Left cardiac atrium (tissue), 4 donors: ENCODE data around the gene MAMDC4. TPM values are rescaled to one million over a fixed set of nuclear protein-coding genes. Genes with fewer than 3 reads are reported as not detected.
"Not testable (repeated sequence)": the region's sequence is repeated elsewhere in the genome, so short reads cannot be mapped to it uniquely, and the experiment has no call there.

Experiments used
- ATAC-seq, 2 donors: fragments of 200-7000 bp; cut with Tn5 transposase; one replicate each; pipeline ENCODE4 v1.9.1; 2020; ENCODE audit warnings: mild to moderate bottlenecking in 2 of 2, moderate library complexity in 2 of 2
- DNase-seq: peaks from one replicate; pipeline ENCODE4 v3.0.0-alpha.2; 2020
- intact Hi-C, 2 donors: fragments of 100-400 bp; cut with DNase I; formaldehyde crosslinking; loops; one replicate each; pipeline versions ENCODE4 v1.14.1 to v1.15.1; 2022 to 2023
- total RNA-seq, 2 donors: library from RNA; stranded (reverse); fragmentation: NEBNext Ultra II Directional; extraction: Animal tissue kit (Norgen Biotek cat#: 25700); gene quantifications; one replicate each; pipeline ENCODE4 v1.2.1, GENCODE V29; 2021
- donor health status: DM: no; HTN: yes; CAD: no.
- donor health status: DM: no; HTN: yes; CAD: no; lungs with severe emphysema.
- donor health status: DM: yes; HTN: yes; CAD: no.
- donor health status: Dilated cardiomyopathy.

Gene MAMDC4
- total RNA-seq, 2 donors from 2014 or later: 3.7 to 8.4 TPM

DNA sequence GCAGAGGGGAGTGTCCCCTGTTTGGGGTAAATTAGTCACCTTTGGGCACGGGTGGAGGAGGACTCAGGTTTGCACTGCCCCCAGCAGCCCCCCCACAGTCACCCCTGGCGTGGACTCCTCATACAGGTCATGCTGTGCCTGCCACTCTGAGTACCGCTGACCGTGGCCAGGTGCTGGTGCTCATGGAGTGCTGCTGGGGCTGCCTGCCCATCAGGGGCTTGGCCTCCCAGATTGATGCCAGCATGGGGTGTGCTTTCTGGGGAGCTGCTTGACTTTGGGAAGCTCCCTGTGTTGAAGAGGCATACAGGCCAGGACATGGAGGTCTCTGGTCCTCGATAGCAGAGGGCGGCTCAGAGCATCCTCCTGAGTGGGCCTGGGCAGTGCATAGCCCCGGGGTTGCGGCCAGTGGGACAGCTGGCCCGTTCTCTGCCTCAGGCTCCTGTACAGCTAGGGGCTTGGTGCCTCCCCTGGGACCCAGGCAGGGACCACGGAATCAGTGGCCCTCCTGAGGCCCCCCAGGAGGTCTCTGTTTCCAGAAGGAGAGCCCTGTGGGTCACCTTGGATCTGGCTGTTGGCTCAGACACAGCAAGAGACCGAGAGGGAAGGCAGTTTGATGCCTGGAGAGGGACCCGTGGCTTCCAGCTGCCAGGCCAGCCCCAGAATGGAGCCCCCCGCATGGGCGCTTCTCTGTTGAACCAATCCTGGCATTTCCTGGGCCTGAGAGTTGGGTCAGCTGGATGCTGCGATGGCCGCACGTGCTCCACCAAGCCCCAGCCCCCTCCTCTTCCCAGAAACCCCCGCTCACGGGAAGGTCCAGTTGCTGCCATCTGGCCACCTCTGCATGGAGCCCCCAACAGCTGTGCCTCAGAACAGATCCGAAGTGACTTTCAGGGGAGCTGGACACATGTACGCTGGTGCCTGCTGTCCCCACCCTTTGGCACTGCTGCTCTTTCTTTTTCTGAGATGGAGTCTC is 15.9 kb upstream of the MAMDC4 start:
- ATAC-seq: no peak
- intact Hi-C loops: no loop called here
- peak; percentile 17 for DNase-seq

DNA sequence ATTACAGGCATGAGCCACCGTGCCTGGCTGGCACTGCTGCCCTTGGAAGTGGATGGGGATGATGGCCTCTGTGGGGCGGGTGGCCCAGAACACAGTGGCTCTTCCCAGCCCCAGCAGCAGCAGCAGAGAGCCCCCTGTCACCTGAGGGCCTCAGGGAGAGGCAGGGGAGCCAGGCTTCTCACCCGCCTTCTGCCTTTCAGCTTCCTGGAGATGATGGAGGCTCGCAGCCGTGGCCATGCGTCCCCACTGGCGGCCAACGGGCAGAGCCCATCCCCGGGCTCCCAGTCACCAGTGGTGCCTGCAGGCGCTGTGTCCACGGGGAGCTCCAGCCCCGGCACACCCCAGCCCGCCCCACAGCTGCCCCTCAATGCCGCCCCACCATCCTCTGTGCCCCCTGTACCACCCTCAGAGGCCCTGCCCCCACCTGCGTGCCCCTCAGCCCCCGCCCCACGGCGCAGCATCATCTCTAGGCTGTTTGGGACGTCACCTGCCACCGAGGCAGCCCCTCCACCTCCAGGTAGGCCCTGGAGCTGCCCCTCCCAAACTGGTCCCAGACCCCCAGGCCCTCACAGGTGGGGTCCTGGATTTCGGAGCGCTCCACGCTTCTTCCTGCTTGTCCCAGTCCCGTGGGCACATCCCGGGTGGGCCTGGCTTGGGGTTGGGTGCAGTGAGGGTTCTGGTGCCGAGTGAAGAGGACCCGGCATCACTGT is 14.8 kb upstream of the MAMDC4 start:
- intact Hi-C loops: no loop called here
- DNase-seq (no peak), ATAC-seq (no peak)

DNA sequence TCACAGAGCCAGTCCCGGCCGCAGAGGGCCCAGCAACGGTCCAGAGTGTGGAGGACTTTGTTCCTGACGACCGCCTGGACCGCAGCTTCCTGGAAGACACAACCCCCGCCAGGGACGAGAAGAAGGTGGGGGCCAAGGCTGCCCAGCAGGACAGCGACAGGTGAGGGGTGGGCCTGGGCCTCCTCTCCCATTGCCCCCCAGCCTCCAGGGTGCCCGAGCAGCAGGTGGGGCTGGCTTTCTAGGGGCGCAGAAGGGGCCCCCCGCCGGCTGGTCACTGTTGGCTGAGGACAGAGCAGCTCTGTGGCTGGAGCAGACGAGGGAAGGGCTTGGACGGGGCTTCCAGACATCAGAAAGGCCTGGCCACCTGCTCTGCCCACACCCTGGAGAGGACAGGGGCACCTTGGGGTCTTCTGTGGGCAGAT is 14.3 kb upstream of the MAMDC4 start:
- DNase-seq, ATAC-seq, intact Hi-C loops: not testable (repeated sequence)

DNA sequence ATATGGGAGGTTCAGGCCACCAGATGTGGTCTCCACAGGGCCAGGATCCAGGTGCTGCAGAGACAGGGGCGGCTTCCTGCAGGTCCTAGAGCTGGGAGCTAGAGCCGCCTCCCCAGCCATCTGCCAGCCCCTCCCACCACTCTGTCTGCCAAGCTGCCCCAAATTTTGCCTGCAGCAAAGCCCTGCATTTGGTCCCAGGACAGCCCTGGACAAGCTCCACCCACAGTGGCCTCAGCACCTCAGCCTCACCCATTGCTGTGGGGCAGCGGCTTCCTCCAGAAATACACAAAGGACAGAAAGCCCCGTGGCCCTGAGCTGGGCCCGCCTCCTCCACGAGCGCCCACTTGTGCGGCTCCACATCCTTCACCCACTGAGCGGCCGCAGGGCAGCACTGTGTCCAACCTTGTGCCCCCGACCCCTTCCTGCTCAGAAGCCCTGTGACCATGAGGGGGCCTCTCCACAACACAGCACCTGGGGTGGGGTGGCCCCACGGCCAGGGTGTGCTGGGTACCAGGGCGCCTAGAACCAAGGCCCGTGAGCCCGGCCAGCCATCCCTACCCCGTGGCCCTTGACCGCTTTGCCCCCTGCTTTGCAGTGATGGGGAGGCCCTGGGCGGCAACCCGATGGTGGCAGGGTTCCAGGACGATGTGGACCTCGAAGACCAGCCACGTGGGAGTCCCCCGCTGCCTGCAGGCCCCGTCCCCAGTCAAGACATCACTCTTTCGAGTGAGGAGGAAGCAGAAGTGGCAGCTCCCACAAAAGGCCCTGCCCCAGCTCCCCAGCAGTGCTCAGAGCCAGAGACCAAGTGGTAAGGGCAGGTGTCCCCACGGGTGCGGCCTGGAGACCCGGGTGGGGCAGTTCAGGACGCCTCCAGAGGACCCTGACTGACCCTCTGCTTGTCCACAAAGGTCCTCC is 13.6 kb upstream of the MAMDC4 start:
- ATAC-seq (no peak), DNase-seq (no peak)
- intact Hi-C loops: no loop called here

DNA sequence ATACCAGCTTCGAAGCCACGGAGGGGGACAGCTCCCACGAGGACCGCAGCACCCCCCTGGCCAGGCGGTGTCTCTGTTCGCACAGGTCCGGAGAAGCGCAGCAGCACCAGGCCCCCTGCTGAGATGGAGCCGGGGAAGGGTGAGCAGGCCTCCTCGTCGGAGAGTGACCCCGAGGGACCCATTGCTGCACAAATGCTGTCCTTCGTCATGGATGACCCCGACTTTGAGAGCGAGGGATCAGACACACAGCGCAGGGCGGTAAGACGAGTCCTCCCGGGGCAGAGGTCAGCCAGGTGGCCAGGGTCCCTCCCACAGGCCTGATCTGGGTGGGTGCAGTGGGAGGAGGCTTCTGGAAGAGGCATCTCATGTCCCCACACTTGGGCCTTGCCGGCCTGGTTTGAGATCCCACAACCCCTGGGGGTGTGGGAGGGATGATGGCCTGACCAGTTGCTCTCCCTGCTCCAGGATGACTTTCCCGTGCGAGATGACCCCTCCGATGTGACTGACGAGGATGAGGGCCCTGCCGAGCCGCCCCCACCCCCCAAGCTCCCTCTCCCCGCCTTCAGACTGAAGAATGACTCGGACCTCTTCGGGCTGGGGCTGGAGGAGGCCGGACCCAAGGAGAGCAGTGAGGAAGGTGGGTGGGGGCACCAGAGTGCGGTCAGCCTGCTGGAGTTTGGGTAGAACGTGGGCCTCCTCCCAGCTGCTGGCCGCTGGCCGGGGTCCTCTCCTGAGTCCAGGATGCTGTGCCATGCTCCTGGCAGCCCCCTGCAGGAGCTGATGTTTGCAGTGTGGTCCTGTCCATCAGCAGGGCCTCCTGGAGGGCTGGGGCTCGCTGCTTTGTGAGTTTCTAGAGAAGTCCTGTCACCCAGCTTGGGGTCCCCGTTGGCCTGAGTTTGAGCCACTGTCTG is 12.7 kb upstream of the MAMDC4 start:
- ATAC-seq (no peak), DNase-seq (no peak)

DNA sequence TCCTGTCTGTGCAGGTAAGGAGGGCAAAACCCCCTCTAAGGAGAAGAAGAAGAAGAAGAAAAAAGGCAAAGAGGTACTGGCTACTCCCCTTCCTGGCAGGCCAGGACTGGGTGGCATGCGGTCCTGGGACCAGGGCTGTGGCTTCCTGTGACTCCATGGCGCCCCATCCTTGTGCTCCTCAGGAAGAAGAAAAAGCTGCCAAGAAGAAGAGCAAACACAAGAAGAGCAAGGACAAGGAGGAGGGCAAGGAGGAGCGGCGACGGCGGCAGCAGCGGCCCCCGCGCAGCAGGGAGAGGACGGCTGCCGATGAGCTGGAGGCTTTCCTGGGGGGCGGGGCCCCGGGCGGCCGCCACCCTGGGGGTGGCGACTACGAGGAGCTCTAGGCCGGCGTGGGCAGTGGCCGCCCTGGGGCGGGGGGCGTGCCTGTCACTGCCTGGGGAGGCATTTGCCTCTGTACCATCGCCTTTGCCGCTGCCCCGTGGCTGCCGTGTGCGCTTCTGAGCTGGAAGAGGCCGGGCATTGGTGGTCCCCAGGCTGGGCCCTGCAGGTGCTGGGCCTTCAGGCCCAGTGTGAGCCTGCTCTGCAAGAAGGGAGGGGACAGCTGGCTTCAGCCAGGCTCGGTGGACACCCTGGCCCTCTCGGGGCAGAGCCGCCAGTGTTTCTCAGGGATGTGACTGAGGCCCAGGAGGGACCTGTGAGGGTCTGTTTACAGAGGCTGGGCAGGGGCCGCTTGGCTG is 11.8 kb upstream of the MAMDC4 start:
- DNase-seq: no peak
- ATAC-seq: no peak
- intact Hi-C loops: loop anchor here in 1 of 2 donors (10.0 kb wide), 1 partner anchor 46 kb away; the partner anchor contains the start of genes CCDC183 and TMEM141

More for the DNA sequence above, 12.7 kb upstream of the MAMDC4 start:
- intact Hi-C loops: loop anchor here in 1 of 2 donors (10.0 kb wide), 1 partner anchor 45 kb away; the partner anchor contains the start of genes CCDC183 and TMEM141

DNA sequence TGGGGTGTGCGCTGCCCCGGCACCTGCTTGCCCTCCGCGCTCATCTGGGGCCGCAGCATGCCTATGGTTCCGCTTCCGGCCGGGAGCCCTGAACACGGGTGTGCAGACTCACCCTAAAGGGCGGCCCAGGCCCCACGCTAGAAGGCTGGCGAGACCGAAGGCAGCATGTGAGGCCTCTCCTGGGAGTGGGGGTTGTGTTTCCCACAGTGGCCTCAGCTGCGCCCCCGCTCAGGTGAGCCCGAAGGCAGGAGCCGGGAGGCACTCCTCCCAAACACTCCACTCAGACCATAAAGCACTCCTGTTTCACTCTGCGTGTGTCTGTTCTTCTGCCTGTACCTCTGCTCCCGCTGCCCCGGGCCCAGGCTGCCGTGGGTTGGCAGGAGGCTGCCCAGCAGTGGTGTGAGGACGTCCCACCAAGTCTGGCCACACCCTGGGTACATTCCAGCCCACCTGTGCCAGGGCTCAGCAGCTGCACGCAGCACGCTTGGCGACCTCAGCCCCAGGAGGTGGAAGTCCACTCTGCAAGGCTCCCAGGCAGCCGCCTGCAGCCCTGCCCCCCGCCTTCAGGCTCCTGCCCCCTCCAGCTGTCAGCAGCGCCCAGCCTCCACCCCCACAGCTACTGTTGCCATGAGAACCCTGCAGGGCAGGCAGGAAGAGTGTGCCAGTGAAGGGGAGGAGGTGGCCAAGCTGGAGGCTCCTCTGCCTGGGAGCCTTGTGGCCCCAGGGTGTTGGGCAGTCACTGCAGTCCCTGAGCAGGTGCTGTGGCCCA is 11.1 kb upstream of the MAMDC4 start:
- peak; percentile 39 to 47 for ATAC-seq
- intact Hi-C loops: loop anchor here in 1 of 2 donors (10.0 kb wide), 1 partner anchor 46 kb away; the partner anchor contains the start of genes CCDC183 and TMEM141
- DNase-seq: no peak

DNA sequence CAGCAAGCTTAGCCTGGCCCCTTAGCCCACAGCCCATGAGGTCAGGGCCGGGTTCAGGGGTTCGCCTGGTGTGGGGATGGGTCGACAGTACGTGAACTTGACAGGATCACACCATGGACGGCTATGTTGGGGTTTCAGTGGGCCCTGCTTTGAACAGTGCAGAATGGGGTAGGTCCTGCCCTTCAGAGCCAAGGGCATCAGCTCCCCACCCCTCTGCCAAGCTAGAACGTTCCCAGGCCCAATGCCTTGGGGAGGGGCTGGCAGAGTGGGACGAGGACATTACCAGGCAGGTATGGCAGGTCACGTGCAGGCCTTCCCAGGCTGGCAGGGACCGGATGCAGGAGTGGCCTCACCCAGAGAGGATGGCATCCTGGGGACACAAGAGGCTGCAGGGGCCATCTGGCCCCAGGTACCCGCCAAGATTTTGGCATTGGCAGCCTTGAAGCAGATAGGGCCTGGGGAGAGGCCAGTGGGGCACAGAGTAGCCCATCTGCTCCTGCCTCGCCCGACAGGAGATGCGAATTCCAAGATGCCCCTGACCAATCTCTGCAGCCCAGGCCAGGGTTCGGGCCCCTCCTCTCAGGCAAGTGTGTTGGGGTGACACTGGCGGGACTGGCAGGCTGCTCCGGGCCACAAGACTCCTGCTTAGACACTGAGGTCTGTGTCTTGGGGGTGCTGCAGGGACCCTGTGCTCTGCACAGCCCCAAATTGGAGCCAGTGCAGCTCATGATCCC is 10.3 kb upstream of the MAMDC4 start:
- peak in 1 of 2 donors; percentile 0 for ATAC-seq
- not testable (repeated sequence) for DNase-seq
- intact Hi-C loops: loop anchor here in 1 of 2 donors (10.0 kb wide), 1 partner anchor 47 kb away; the partner anchor contains the start of genes CCDC183 and TMEM141

DNA sequence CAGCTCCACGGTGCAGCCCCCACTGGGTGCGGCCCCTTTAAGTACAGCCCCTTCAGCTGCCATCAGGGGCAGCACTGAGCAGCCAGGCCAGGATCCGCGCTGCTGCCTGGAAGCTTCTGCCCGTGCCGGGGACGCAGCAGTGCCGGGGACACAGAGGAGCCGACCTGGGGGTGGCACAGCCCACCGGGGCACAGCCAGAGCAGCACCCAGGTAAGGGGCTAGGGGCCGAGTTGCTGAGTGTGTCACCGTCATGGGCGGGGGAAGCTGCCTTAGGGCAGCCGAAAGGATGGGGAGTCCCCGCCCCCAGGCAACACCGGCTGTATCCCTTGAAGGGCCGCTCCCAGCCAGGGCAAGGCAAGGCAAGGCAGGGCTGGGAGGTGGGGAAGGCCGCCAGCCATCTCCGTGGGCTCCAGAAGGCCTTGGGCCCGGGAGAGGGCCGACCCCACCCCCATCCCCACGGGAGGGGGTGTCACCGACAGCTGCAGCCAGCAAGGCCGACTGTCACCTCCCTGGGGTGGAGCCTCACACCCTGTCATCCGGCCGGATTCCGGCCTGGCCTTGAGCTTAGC is 9.7 kb upstream of the MAMDC4 start, which contains the start of gene AJM1:
Gene AJM1, plus strand, starts transcription at position 99 of the 569 bp plus-strand sequence. CDS start 1,937 bp downstream, outside the sequence.
- peak; percentile 76 to 81 for ATAC-seq
- intact Hi-C loops: loop anchor here in 1 of 2 donors (10.0 kb wide), 1 partner anchor 48 kb away; the partner anchor contains the start of genes CCDC183 and TMEM141
- DNase-seq: peak; percentile 85

DNA sequence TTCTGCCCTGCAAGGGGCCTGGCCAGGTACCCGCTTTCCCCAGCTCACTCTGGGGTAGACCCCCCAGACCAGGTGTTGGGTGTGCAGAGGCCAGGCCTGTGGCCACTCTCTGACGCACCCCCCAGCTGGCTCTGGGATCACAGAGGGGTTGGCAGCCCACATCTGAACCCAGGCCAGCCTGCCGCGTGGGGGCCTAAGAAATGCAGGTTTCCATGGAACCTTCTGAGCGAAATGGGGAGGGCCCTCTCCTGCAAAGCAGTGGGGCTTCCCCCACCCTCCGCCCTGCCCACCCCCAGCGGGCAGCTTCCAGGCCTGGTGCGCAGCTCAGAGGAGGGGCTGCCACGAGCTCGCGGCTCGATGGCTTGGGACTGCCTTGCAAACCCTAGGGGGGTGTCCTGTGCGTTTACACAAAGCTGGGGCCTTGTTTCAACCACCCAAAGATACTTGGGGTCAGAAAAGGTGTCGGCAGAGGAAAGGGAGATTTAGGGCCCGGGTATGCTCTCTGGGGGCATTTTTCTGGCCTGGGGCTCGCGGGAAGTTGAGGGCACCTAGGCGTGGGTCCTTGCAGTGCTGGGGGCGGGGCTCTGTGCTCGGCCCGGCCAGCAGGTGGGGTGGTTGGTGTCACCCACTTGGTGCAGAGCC is 8.9 kb upstream of the MAMDC4 start:
- not testable (repeated sequence) for DNase-seq, ATAC-seq
- intact Hi-C loops: loop anchor here in 1 of 2 donors (10.0 kb wide), 1 partner anchor 48 kb away; the partner anchor contains the start of genes CCDC183 and TMEM141

DNA sequence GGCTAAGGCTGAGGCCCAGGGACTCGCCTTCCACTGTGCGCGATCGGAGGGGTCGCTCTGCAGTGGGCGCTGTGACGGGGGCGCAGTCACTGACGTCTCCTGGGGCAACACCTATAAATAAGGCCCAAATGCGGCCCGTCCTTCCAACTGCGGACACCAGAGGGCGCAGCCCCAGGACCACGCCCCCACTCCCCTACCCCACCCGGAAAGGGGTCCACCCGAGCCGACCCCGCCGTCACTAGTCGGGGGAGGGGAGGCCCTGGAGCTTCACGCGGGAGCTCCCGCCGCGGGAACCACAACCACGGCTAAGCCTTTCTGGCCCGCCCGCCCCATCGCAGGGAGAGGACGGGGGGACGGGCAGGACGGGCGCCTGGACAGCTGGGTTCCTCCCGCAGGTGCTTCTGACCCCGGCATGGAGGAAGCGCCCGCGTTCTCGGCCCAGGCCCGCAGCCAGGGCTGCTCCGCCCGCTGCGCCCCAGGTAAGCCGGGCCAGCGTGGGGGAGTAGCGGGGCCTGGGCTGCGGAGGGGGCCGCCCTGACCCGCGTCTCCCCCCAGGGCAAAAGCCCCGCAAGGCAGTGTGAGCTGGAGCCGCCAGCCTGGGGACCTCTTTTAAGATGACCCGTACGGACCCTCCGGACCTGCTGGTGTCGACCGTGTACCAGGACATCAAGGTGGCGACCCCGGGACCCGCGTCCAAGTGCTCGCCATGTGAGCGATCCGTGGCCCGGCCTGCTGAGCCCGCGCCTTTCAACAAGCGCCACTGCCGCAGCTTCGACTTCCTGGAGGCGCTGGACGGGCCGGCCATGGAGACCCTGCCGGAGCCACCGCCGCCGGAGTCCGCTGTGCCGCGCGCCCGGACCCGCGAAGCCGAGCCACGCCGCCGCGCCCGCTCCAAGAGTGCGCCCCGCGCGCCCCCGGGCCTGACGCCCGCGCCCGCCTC is 8.1 kb upstream of the MAMDC4 start:
- DNase-seq: peak; percentile 64
- ATAC-seq: peak in 1 of 2 donors; percentile 0
- intact Hi-C loops: loop anchor here in 1 of 2 donors (10.0 kb wide), 1 partner anchor 49 kb away; the partner anchor contains the start of genes CCDC183 and TMEM141

DNA sequence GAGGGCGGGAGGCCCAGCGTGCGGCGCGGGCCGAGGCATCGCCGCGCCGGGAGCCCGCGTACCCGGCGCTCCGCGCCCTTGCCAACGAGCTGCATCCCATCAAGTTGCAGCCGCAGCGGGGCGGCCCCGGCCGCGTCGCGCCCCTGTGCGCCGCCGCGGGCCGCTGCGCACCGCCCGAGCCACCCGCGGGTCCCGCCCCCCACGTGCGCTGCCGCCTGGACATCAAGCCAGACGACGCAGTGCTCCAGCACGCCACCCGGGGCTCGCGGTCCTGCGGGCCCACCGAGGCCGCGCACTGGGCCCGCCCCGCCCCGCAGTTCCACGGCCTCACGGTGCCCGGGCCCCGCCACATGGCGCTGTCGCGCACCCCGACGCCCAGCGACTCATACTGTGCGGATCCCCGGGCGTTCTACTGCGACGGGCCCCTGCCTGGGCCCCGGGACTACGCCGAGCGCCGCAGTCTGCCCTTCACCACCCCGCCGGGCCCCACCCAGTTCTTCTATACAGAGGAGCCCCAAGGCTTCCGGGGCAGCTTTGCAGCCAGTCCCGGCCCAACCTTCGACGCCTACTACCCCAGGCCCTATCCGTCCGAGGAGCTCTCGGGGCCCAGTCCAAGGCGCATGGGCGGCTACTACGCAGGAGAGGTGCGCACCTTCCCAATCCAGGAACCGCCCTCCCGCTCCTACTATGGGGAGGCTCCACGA is 7.2 kb upstream of the MAMDC4 start:
- DNase-seq (no peak), ATAC-seq (no peak)
- intact Hi-C loops: loop anchor here in 1 of 2 donors (10.0 kb wide), 1 partner anchor 50 kb away; the partner anchor contains the start of genes CCDC183 and TMEM141
